HL-60 (cell line): ENCODE data around the gene DDR2.

Source experiments
- CTCF ChIP-seq: IDR thresholded peaks from one replicate; pipeline ENCODE4 v1.5.1; 2011; ENCODE audit warnings: low read length, control low read depth, inconsistent platforms; ENCODE audit not compliant: insufficient read depth
- POLR2AphosphoS5 ChIP-seq: IDR thresholded peaks from 2 replicates; pipeline ENCODE4 v1.6.1; 2012; ENCODE audit warnings: low read depth

GRCh38 chr1:162832470-162832869 lies 200.2 kb downstream of the DDR2 start:
- no peak for TF ChIP-seq POLR2AphosphoS5
- TF ChIP-seq CTCF: no peak
